Chondrocyte (in vitro differentiated cells): ENCODE data around the gene CLCN7. TPM values are rescaled to one million over a fixed set of nuclear protein-coding genes. Genes with fewer than 3 reads are reported as not detected.
A peak's percentile ranks its signal among the peaks of the same experiment; 100 is the strongest.

Experiments used
- DNase-seq: peaks from one replicate; pipeline ENCODE4 v3.0.0; 2021; ENCODE audit warnings: mixed read lengths, low spot score
- H3K27ac Mint-ChIP-seq: one replicate; pipeline ENCODE4 v1.8.0; 2021; ENCODE audit warnings: mild to moderate bottlenecking, moderate library complexity, mixed read lengths; ENCODE audit not compliant: unreplicated experiment
- H3K27me3 Mint-ChIP-seq: 2 replicates; pipeline ENCODE4 v1.8.0; 2021; ENCODE audit warnings: low read depth, mixed read lengths
- H3K36me3 Mint-ChIP-seq: 2 replicates; pipeline ENCODE4 v1.8.0; 2021; ENCODE audit warnings: low read depth, mixed read lengths
- H3K4me1 Mint-ChIP-seq: 2 replicates; pipeline ENCODE4 v1.8.0; 2021; ENCODE audit warnings: low read depth, mild to moderate bottlenecking, mixed read lengths
- H3K4me3 Mint-ChIP-seq: one replicate; pipeline ENCODE4 v1.8.0; 2021; ENCODE audit warnings: mild to moderate bottlenecking, moderate library complexity, mixed read lengths; ENCODE audit not compliant: unreplicated experiment
- H3K9me3 Mint-ChIP-seq: 2 replicates; pipeline ENCODE4 v1.8.0; 2021; ENCODE audit warnings: low read depth, mixed read lengths
- total RNA-seq: library from RNA; stranded (reverse); gene quantifications from 3 replicates; pipeline ENCODE4 v1.2.1, GENCODE V29; 2021
- TF ChIP-seq, protein P1 (sequence below): fragments of 200-600 bp; sonication (generic); IDR thresholded peaks from 2 replicates; pipeline ENCODE4 v1.5.0; 2021; ENCODE audit warnings: antibody characterized with exemption, mild to moderate bottlenecking, moderate library complexity

Gene CLCN7
- total RNA-seq, 1 donor from 2014 or later: 97.0 TPM

DNA sequence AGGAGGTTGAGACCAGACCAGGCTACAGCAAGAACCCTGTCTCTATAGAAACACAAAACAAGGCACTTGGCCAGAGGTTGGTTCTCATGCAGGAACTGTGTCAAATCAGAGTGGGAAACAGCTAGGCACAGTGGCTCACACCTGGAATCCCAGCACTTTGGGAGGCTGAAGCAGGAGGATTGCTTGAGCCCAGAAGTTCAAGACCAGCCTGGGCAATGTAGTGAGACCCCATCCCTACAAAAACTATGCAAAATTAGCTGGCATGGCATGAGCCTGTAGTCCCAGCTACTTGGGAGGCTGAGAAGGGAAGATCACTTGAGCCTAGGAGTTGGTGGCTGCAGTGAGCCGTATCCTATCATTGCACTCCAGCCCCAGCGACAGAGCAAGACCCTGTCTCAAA, 62.0 kb downstream of the CLCN7 start:
- no peak for DNase-seq
- Mint-ChIP-seq H3K4me3 (no peak overlapping the region), H3K4me1 (peaks cover 15% of the 10 kb centered on the region), H3K27me3 (no peaks in the 10 kb centered on the region), H3K36me3 (no peaks in the 10 kb centered on the region), H3K9me3 (no peaks in the 10 kb centered on the region), H3K27ac (no peak overlapping the region)
- TF ChIP-seq, protein P1, sequence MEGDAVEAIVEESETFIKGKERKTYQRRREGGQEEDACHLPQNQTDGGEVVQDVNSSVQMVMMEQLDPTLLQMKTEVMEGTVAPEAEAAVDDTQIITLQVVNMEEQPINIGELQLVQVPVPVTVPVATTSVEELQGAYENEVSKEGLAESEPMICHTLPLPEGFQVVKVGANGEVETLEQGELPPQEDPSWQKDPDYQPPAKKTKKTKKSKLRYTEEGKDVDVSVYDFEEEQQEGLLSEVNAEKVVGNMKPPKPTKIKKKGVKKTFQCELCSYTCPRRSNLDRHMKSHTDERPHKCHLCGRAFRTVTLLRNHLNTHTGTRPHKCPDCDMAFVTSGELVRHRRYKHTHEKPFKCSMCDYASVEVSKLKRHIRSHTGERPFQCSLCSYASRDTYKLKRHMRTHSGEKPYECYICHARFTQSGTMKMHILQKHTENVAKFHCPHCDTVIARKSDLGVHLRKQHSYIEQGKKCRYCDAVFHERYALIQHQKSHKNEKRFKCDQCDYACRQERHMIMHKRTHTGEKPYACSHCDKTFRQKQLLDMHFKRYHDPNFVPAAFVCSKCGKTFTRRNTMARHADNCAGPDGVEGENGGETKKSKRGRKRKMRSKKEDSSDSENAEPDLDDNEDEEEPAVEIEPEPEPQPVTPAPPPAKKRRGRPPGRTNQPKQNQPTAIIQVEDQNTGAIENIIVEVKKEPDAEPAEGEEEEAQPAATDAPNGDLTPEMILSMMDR: no peak

DNA sequence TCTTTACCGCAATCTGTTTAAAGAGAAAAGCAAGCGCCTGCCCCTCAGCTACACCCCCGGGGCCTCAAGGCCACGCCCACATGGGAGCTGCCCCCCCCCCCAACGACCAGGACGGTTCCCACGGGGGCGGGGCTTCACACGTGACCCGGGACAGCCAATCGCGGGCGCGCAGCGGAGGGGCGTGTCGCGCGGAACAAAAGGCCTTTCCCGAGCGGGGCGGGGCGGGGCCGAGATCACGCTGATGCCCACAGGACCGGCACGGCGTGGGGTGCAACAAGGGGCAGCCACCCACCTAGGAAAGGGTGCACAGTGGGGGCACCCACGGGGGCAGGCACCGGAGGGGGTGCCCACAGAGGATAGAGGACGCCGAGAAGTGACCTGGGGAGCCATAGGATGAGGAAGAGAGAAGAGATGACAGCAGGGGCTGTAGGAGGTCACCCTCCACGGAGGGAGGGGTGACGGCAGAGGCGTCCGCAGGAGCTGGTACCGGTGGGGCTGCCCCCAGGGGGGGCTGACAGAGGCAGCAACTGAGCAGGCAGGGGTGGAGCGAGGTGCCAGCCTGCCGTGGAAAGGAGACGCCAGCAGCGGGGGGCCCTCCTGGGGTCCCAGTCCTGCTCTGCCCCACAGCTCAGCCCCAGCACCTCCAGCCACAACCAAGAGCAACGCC, 66.5 kb downstream of the CLCN7 start:
- peak overlapping the region; percentile 78 for H3K4me3 Mint-ChIP-seq
- peak overlapping the region; percentile 85 for H3K27ac Mint-ChIP-seq
- TF ChIP-seq, protein P1: no peak
- no peaks in the 10 kb centered on the region for H3K36me3 Mint-ChIP-seq
- no peaks in the 10 kb centered on the region for H3K27me3 Mint-ChIP-seq
- DNase-seq: no peak
- no peaks in the 10 kb centered on the region for H3K9me3 Mint-ChIP-seq
- H3K4me1 Mint-ChIP-seq: peaks cover 13% of the 10 kb centered on the region

DNA sequence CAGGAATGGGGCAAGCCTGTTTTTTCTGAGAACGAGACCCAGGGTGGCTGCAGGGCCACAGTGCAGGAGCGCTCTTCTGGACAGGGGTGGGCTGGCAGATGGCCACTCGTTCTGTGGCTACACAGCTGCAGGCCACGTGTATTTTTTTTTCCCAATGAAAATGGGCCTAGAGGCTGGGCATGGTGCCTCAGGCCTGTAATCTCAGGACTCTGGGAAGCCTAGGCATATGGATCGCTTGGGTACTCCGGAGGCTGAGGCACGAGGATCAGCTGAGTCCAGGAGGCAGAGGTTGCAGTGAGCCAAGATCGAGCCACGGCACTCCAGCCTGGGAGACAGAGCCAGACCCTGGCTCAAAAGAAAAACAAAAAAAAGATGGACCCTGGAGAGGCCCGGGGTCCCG, 67.1 kb downstream of the CLCN7 start:
- peaks cover 13% of the 10 kb centered on the region for H3K4me1 Mint-ChIP-seq

DNA sequence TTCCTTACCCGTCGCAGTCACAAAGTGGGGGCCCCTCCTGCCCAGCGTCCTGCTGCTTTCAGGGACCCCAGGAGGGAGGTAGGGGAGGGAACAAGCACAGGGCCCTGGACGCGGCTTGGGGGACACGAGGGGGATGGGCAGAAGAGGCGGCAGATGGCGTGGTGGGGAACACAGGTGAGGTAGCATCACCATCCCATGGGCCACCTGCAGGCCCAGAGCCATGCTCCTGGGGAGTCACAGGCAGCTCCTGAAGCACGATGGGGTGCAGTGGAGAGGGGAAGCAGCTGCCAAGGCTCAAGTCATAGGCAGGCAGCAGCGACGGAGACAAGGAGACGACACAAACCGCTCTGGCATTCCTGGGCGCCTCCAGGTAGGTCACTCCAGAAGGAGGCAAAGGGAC, 71.1 kb downstream of the CLCN7 start:
- H3K36me3 Mint-ChIP-seq: peaks cover 4% of the 10 kb centered on the region
- H3K9me3 Mint-ChIP-seq: no peaks in the 10 kb centered on the region
- DNase-seq: no peak
- no peak overlapping the region for H3K4me3 Mint-ChIP-seq
- TF ChIP-seq, protein P1: no peak
- H3K4me1 Mint-ChIP-seq: peaks cover 8% of the 10 kb centered on the region
- H3K27me3 Mint-ChIP-seq: no peaks in the 10 kb centered on the region
- no peak overlapping the region for H3K27ac Mint-ChIP-seq

More for the DNA sequence above, 67.1 kb downstream of the CLCN7 start:
- no peak for DNase-seq
- no peaks in the 10 kb centered on the region for H3K9me3 Mint-ChIP-seq
- peak overlapping the region; percentile 78 for H3K4me3 Mint-ChIP-seq
- TF ChIP-seq, protein P1: no peak
- H3K27ac Mint-ChIP-seq: peak overlapping the region; percentile 85
- no peaks in the 10 kb centered on the region for H3K27me3 Mint-ChIP-seq
- no peaks in the 10 kb centered on the region for H3K36me3 Mint-ChIP-seq

DNA sequence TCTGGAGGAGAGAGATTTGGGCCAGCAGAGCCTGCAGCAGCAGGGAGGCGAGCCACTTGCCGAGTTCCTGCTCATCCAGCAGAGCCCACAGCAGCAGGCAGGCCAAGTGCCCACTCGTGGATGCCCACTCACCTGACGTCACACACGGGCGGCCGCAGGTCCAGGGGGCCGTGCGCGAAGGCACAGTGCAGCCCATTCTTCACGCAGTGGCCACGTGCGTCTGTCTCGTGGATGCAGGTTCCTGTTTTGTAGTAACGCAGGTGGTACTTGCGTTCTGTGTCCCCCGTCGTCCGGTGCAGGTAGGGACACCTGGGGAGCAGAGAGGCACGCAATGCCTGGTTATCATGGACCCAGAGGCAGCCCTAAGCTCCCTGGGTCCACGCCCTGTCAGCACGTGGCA, 71.8 kb downstream of the CLCN7 start:
- Mint-ChIP-seq H3K4me3 (no peak overlapping the region), H3K4me1 (peaks cover 6% of the 10 kb centered on the region), H3K9me3 (no peaks in the 10 kb centered on the region), H3K27ac (no peak overlapping the region), H3K27me3 (no peaks in the 10 kb centered on the region), H3K36me3 (peaks cover 6% of the 10 kb centered on the region)
- DNase-seq: no peak
- TF ChIP-seq, protein P1: no peak
